Endometrial microvascular endothelial cells (primary cell): ENCODE measurements around the gene ZNF319. TPM values are rescaled to one million over a fixed set of nuclear protein-coding genes. Genes with fewer than 3 reads are reported as not detected.

ENCODE experiments used
- in situ Hi-C: cut with HindIII; loops from 2 replicates; pipeline ENCODE4 v1.10.0; 2017; ENCODE audit warnings: low sequenced_read_pairs, low pct_unique_long_range_greater_than_20kb; ENCODE audit errors: inconsistent ontology term
- total RNA-seq: library from RNA; depleted of rRNA; stranded (reverse); fragments of >200 nt; gene quantifications from one replicate; pipeline ENCODE4 v1.2.3, GENCODE V29; 2015; ENCODE audit errors: inconsistent ontology term

Gene ZNF319
- total RNA-seq, 1 donor from 2014 or later, result 5.2 TPM

GRCh38 chr16:57950382-57950781, 50.1 kb downstream of the ZNF319 start:
- in situ Hi-C loops, result no loop called here

GRCh38 chr16:57949595-57950238, 50.8 kb downstream of the ZNF319 start:
- in situ Hi-C loops, result no loop called here

GRCh38 chr16:57949013-57949412, 51.5 kb downstream of the ZNF319 start:
- in situ Hi-C loops, result no loop called here

GRCh38 chr16:57948027-57948426, 52.4 kb downstream of the ZNF319 start:
- in situ Hi-C loops, result no loop called here

GRCh38 chr16:57947261-57947660, 53.2 kb downstream of the ZNF319 start:
- in situ Hi-C loops, result no loop called here

GRCh38 chr16:57946181-57946801, 54.2 kb downstream of the ZNF319 start:
- in situ Hi-C loops, result no loop called here

- in situ Hi-C loops, result no loop called here
Observed at GRCh38 chr16:57945740-57946138, 54.7 kb downstream of the ZNF319 start.

GRCh38 chr16:57944970-57945739, 55.3 kb downstream of the ZNF319 start:
- in situ Hi-C loops, result no loop called here

Other genes with a start within 250 kb of the ZNF319 start
- gene KIFC3, start 198.2 kb downstream of the ZNF319 start, total RNA-seq, result 47.7 TPM
- not detected for gene CNGB1, start 29.5 kb downstream of the ZNF319 start, total RNA-seq
- 39.5 TPM for gene USB1, start 735 bp upstream of the ZNF319 start, total RNA-seq
- gene MMP15, start 25.1 kb upstream of the ZNF319 start, total RNA-seq, result 4.3 TPM
- 94.6 TPM for gene CFAP20, start 128.7 kb upstream of the ZNF319 start, total RNA-seq
- gene CSNK2A2, start 197.4 kb upstream of the ZNF319 start, total RNA-seq, result 39.8 TPM